Natural killer cell treated with Interleukin-12 subunit alpha and Interleukin-12 subunit beta and Interleukin-15 and Interleukin-18, amount 100 ng/mL, for 72 hours (primary cell): ENCODE results near the gene KCNQ1. TPM values are rescaled to one million over a fixed set of nuclear protein-coding genes. Genes with fewer than 3 reads are reported as not detected.

ENCODE experiments used
- ATAC-seq, 2 donors: fragments of 150-1000 bp; cut with Tn5 transposase in 1 of 2; sonication (Bioruptor Pico), chemical (Tn5 transposase) in 1 of 2; 2 replicates each; pipeline ENCODE4 v1.10.0; 2021
- DNase-seq: peaks from one replicate; pipeline ENCODE4 v3.0.0; 2022; ENCODE audit warnings: low spot score
- H3K27ac Mint-ChIP-seq, 2 donors: 1 replicate in 1 of 2; 2 replicates in 1 of 2; pipeline ENCODE4 v1.8.0; 2022; ENCODE audit warnings: mixed read lengths in 2 of 2, mild to moderate bottlenecking in 1 of 2, moderate library complexity in 1 of 2
- H3K27me3 Mint-ChIP-seq, 2 donors: 1 replicate in 1 of 2; 2 replicates in 1 of 2; pipeline ENCODE4 v1.8.0; 2022; ENCODE audit warnings: mixed read lengths in 2 of 2
- H3K36me3 Mint-ChIP-seq: one replicate; pipeline ENCODE4 v1.8.0; 2022; ENCODE audit warnings: mixed read lengths
- H3K4me1 Mint-ChIP-seq, 2 donors: 1 replicate in 1 of 2; 2 replicates in 1 of 2; pipeline ENCODE4 v1.8.0; 2022; ENCODE audit warnings: low read depth in 2 of 2, mixed read lengths in 2 of 2, mild to moderate bottlenecking in 1 of 2
- H3K4me3 Mint-ChIP-seq: one replicate; pipeline ENCODE4 v1.8.0; 2022; ENCODE audit warnings: mixed read lengths
- H3K9me3 Mint-ChIP-seq: 2 replicates; pipeline ENCODE4 v1.8.0; 2022; ENCODE audit warnings: mixed read lengths
- total RNA-seq, 2 donors: library from RNA; stranded (reverse); gene quantifications; one replicate each; pipeline ENCODE4 v1.2.3, GENCODE V29; 2022

The KCNQ1 gene
- total RNA-seq, 2 donors from 2014 or later = 0.19 to 1.4 TPM

DNA sequence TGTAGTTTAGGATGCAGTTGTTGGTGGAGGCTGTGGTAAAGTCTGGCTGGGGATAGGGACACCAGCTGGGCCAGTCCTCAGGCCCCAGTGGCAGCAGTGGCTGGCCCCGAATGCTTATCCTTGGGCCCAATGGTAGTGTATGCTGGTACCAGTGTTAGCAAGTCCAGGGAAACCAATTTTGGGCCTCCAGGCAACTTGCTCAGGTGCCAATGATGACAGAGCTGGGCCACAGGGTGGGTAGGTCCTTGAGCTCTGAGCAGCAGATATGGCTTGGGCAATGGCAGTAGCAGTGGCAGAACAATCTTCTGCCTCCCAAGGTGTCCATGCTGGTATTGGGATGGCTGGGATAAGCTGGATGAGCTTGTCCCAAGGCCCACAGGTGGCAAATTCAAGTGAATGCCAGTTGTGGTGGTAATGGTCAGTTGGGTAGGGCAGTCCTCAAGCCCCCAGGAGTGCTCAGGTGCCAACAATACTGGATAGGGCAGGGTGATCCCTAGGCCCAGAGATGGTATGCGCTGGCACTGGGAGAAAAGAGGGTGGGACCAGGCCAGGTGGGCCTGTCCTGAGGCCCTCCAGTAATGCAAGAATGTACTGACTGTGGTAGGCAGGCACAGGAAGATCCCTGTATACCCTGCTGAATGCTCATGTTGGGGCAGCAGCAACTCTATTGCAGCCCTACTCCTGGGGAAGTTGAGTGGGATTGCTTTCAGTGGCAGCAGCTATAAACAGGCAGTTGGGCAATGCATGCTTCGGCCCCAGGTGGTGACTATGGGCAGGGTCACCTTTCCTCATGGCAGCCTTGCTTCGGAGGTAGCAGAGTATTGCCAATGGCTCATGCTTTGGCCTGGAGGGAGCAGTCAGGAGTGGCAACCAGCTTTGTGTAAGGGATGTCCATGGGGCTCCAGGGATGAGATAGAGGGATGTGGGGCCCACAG is 200.3 kb downstream of the KCNQ1 start:
- no peak overlapping the region for H3K4me3 Mint-ChIP-seq
- no peaks in the 10 kb centered on the region for H3K4me1 Mint-ChIP-seq
- H3K27me3 Mint-ChIP-seq = peaks cover 14 to 56% of the 10 kb centered on the region in 2 donors
- H3K36me3 Mint-ChIP-seq = peaks cover 56% of the 10 kb centered on the region
- DNase-seq (no peak), ATAC-seq (no peak)
- H3K27ac Mint-ChIP-seq = no peak overlapping the region
- H3K9me3 Mint-ChIP-seq = peaks cover 20% of the 10 kb centered on the region

DNA sequence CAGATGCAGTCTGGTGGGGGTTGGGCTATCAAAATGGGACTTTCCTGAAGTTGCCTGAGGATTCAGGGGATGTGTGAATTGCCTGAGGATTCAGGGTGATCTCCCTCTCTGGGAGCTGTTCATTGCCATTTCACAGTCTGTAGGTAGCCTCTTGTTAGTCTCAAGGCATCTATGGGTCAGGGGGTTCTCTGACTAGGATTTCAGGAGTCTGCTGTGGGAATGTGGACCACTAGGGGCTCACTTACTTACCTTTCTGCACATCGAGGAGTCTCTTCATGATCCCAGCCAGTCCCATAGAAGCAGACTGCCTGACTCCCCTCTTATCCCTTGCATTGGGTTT is 200.9 kb downstream of the KCNQ1 start:
- no peaks in the 10 kb centered on the region for H3K4me1 Mint-ChIP-seq
- H3K27ac Mint-ChIP-seq = no peak overlapping the region
- peaks cover 63% of the 10 kb centered on the region for H3K36me3 Mint-ChIP-seq
- peaks cover 16 to 58% of the 10 kb centered on the region in 2 donors for H3K27me3 Mint-ChIP-seq
- no peak for DNase-seq
- peaks cover 23% of the 10 kb centered on the region for H3K9me3 Mint-ChIP-seq
- H3K4me3 Mint-ChIP-seq = no peak overlapping the region
- ATAC-seq = no peak

DNA sequence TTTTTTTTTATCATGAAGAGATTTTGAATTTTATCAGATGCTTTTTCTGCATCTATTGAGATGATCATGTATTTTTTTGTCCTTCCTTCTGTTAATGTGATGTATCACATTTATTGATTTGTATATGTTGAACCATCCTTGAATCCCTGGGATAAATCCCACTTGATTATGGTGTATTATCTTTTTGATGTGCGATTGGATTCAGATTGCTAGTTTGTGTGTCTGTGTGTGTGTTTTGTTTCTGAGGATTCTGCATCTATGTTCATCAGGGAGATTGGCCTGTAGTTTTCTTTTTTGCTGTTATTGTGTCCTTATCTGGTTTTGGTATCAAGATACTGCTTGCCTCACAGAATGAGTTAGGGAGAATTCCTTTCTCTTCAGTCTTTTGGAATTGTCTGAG is 202.4 kb downstream of the KCNQ1 start:
- H3K9me3 Mint-ChIP-seq = peaks cover 23% of the 10 kb centered on the region
- no peak overlapping the region for H3K4me3 Mint-ChIP-seq
- H3K36me3 Mint-ChIP-seq = peaks cover 59% of the 10 kb centered on the region
- ATAC-seq (no peak), DNase-seq (no peak)
- H3K27ac Mint-ChIP-seq = no peak overlapping the region
- peaks cover 16 to 53% of the 10 kb centered on the region in 2 donors for H3K27me3 Mint-ChIP-seq
- H3K4me1 Mint-ChIP-seq = no peaks in the 10 kb centered on the region

DNA sequence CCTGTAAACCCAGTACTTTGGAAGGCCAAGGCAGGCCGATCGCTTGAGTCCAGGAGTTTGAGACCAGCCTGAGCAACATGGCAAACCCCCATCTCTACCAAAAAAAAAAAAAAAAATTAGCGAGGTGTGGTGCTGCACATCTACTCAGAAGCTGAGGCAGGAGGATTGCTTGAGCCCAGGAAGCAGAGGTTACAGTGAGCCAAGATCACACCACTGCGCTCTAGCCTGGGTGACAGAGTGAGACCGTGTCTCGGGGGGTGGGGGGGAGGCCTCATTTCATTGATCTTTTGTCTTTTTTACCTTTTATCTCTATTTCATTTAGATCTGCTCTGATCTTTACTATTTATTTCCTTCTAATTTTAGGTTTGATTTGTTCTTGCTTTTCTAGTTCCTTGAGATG is 203.1 kb downstream of the KCNQ1 start:
- H3K4me1 Mint-ChIP-seq = no peaks in the 10 kb centered on the region
- H3K4me3 Mint-ChIP-seq = no peak overlapping the region
- ATAC-seq (no peak), DNase-seq (no peak)
- H3K27me3 Mint-ChIP-seq = peaks cover 16 to 46% of the 10 kb centered on the region in 2 donors
- H3K36me3 Mint-ChIP-seq = peaks cover 53% of the 10 kb centered on the region
- peaks cover 23% of the 10 kb centered on the region for H3K9me3 Mint-ChIP-seq
- no peak overlapping the region for H3K27ac Mint-ChIP-seq

DNA sequence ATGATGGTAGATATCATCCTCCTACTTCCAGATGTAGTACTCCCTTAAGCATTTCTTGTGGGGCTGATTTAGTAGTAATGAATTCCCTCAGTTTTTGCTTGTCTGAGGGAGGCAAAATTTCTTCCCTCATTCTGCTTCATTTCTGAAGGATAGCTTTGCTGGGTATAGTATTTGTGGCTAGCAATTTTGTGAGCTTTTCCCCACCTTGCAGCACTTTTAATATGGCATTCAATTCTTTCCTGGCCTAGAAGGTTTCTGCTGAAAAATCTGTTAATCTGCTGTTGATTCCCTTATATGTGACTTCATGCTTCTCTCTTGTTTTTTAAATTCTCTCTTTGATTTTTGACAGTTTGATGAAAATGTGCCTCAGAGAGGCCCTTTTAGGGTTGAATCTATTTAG is 204.6 kb downstream of the KCNQ1 start:
- Mint-ChIP-seq H3K27me3 (peaks cover 16 to 38% of the 10 kb centered on the region in 2 donors), H3K36me3 (peaks cover 39% of the 10 kb centered on the region), H3K9me3 (peaks cover 19% of the 10 kb centered on the region), H3K27ac (no peak overlapping the region), H3K4me3 (no peak overlapping the region), H3K4me1 (no peaks in the 10 kb centered on the region)
- no peak for DNase-seq
- ATAC-seq = no peak

DNA sequence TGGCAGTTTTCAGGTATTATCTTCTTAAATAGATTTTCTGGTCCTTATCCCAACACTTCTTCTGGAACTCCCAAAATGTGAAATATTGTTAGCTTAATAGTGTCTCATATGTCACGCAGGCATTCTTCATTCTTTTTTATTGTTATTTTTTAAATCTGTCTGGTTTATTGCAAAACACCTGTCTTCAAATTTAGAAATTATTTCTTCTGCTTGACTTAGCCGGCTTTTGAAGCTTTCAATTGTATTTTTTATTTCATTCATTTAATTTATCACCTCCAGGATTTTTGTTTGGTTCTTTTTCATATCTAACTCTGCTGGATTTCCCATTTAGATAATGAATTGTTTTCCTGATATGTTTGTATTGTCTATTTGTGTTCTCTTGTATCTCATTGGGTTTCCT is 205.0 kb downstream of the KCNQ1 start:
- H3K9me3 Mint-ChIP-seq = peaks cover 16% of the 10 kb centered on the region
- no peak for ATAC-seq
- H3K4me3 Mint-ChIP-seq = no peak overlapping the region
- H3K4me1 Mint-ChIP-seq = no peaks in the 10 kb centered on the region
- DNase-seq = no peak
- H3K27me3 Mint-ChIP-seq = peaks cover 16 to 38% of the 10 kb centered on the region in 2 donors
- H3K36me3 Mint-ChIP-seq = peaks cover 37% of the 10 kb centered on the region
- no peak overlapping the region for H3K27ac Mint-ChIP-seq

DNA sequence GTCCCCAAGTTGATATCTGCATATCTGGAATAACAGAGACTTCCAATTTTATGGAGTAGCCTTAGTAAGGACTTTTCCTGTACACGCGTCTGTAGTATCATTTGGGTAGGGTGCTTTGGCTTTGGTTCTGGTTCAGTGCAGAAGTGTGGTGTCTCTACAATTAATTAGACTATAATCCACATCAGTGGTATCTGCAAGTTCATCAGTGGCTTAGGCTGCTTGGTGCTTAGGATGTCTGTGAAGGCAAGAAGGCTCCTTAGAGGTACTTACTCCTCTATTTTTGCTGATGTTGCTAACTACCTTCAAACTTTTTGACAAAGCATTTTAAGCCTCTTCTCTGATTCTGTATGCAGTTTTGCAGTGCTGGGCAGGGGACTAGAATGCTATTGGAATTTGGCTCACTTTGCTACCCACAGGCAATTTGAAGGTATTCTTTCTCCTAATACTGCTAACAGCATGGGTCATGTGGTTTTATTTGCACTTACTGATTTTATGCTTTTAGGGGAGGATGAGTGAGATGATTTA is 205.6 kb downstream of the KCNQ1 start:
- Mint-ChIP-seq H3K4me1 (no peaks in the 10 kb centered on the region), H3K4me3 (no peak overlapping the region), H3K36me3 (peaks cover 37% of the 10 kb centered on the region), H3K9me3 (peaks cover 16% of the 10 kb centered on the region), H3K27ac (no peak overlapping the region), H3K27me3 (peaks cover 16 to 38% of the 10 kb centered on the region in 2 donors)
- ATAC-seq = no peak
- no peak for DNase-seq

DNA sequence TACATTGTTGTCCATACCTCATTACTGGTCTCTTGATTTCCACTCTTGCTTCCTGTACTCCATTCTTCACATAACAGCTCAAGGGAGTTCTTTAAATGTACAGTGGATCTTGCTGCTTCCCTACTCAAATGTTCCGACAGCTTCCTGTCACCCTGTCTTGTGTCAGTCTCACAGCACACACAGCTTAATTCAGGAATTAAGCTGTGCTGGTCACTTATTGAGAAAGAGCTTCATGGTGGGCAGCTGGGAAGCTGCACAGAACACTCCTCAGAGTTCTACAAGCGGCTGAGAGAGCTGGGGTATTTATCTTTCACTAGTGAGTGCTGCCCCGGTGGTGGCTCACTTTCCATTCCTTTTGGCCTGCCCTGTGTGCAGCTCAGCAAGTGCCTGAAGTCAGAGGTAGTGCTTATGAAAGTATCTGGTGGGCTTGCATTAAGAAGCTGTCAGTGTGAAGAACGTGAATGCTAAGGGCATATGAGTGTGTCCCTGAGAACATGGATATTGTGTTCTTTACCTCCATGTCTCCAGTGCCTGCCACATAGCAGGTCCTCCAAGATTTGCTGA is 206.3 kb downstream of the KCNQ1 start:
- peaks cover 16 to 43% of the 10 kb centered on the region in 2 donors for H3K27me3 Mint-ChIP-seq

DNA sequence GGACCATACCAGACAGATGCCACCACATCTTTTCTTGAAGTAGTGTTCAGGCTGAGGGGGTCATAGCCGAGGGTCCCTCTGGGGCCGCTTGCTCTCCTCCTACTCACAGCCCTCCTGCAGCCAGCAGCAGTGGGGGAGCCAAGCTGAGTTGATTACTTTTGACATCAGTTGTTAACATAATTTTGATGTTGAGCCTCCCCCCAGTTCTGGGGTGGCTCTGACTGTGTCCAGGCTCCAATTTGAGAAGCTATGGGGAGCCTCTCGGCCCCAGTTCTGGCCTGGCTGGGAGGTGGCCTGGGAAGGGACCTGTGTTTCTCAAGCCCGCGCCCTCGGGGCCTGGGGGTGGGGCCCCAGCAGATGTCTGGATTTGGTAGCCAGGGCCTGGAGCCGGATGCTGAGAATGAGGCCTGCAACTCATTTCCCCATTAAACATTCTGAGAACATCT is 207.0 kb downstream of the KCNQ1 start:
- Mint-ChIP-seq H3K9me3 (peaks cover 16% of the 10 kb centered on the region), H3K4me1 (no peaks in the 10 kb centered on the region)

More for the DNA sequence above, 206.3 kb downstream of the KCNQ1 start:
- Mint-ChIP-seq H3K4me1 (no peaks in the 10 kb centered on the region), H3K4me3 (no peak overlapping the region), H3K27ac (no peak overlapping the region), H3K9me3 (peaks cover 16% of the 10 kb centered on the region), H3K36me3 (peaks cover 37% of the 10 kb centered on the region)
- DNase-seq = no peak
- no peak for ATAC-seq

DNA sequence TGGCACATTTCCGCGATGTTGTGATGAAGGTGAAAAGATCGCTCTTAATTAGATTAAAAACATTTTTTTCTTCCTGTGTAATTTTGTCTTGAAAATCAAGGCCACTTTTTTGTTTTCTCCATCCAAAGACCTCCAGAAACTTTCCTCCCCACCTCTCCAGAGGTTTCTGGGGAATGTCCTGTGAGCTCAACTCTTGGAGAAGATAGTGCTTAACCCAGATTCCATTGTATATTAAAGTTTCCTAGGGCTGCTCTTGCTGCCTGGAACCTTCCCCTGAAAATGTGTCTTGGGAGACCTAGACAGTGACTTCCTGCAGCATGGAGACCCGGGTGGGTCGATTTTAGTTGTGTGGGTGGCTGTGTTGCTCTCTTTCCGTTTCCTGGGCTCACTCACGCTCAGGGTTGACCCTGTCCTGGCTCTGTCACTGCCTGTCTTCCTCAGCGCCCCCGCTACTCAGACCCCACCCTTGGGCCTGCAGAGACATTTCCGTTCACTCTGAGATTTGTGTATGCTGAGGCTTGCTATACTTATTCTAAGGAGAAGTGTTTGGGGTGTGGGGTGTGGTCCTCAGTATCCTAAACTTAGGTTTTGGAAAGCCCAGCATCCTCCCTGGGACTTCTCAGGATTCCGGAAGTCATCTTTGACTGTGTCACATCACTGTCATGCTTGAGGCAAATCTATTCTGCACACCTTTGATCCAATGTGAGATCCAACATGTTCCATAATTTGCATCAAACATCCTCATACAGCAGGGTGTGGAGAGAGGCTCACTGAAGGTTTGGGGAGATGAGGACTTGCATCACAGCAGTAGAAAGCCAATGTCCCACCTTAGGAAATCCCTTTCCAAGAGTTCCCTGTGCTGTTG is 207.8 kb downstream of the KCNQ1 start:
- Mint-ChIP-seq H3K27me3 (peaks cover 13 to 50% of the 10 kb centered on the region in 2 donors), H3K9me3 (peaks cover 12% of the 10 kb centered on the region), H3K36me3 (peaks cover 29% of the 10 kb centered on the region), H3K4me3 (no peak overlapping the region), H3K4me1 (no peaks in the 10 kb centered on the region), H3K27ac (no peak overlapping the region)
- ATAC-seq (no peak), DNase-seq (no peak)

More for the DNA sequence above, 207.0 kb downstream of the KCNQ1 start:
- Mint-ChIP-seq H3K27ac (no peak overlapping the region), H3K27me3 (peaks cover 16 to 50% of the 10 kb centered on the region in 2 donors), H3K36me3 (peaks cover 37% of the 10 kb centered on the region), H3K4me3 (no peak overlapping the region)
- ATAC-seq (no peak), DNase-seq (no peak)

DNA sequence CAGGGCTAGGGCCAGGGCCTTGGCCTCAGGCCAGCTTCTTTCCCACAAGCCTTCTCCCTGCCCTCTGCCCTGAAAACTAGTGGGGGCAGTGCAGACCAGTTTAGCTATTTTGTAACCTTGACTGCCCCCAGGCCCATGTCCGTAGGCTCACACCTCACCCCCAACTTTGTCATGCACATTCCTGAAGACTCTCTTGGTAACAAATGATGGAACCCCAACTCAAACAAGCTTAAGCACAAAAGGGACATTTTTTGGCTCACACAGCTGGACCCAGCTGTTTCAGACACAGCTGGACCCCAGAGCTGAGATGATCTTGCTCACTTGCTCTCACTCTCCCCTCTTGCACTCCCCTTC is 208.4 kb downstream of the KCNQ1 start:
- peaks cover 12% of the 10 kb centered on the region for H3K9me3 Mint-ChIP-seq
- no peak overlapping the region for H3K27ac Mint-ChIP-seq
- H3K4me3 Mint-ChIP-seq = no peak overlapping the region
- ATAC-seq (no peak), DNase-seq (no peak)
- H3K4me1 Mint-ChIP-seq = no peaks in the 10 kb centered on the region
- H3K36me3 Mint-ChIP-seq = peaks cover 26% of the 10 kb centered on the region
- H3K27me3 Mint-ChIP-seq = peaks cover 15 to 54% of the 10 kb centered on the region in 2 donors

DNA sequence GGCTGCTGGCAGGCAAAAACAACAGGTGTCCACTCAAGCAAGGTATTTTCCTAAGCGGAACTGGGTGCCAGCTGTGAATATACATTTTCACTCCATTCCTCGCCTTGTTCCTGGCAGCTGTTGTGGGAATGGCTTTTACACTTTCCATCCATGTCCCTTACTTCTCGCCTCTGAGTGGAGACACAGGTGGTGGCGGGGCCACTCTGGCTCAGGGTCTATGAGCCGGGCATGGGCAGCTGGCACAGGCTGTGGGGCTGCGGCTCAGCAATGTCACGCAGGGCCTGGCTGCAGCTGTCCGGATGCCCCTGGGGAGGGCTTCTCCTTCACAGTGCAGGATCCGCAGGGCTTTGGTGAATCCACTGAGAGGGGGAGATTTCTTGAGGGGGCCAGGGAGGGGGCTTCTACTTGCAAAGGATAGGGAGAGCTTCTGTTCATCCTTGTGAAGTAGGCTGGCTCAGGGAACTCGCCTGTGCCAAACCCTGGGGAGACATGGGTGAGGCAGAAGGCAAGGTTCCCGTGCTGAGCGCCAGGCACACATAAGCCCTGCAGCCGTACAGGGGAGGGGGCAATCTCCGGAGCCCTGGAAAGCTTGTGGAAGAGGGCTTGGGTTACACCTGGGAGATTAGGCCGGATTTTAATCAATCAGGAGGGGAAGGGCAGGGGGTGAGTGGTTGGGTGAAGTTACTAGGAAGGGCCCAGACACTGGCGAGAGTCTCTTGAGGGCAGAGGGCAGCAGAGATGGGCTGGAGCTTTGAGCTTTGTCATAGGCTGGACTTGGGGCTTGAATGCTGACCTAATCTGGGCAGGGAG is 209.3 kb downstream of the KCNQ1 start:
- Mint-ChIP-seq H3K36me3 (peaks cover 22% of the 10 kb centered on the region), H3K4me1 (no peaks in the 10 kb centered on the region), H3K27me3 (peaks cover 19 to 55% of the 10 kb centered on the region in 2 donors), H3K4me3 (no peak overlapping the region), H3K27ac (no peak overlapping the region), H3K9me3 (peaks cover 11% of the 10 kb centered on the region)
- no peak for ATAC-seq
- DNase-seq = no peak
